ENCODE measurements around the gene ZNF324. TPM values are rescaled to one million over a fixed set of nuclear protein-coding genes. Genes with fewer than 3 reads are reported as not detected.
"Not testable (repeated sequence)": the region's sequence is repeated elsewhere in the genome, so short reads cannot be mapped to it uniquely, and the experiment has no call there.

The ZNF324 gene
- total RNA-seq, 1 donor from 2014 or later: 12.9 TPM

DNA sequence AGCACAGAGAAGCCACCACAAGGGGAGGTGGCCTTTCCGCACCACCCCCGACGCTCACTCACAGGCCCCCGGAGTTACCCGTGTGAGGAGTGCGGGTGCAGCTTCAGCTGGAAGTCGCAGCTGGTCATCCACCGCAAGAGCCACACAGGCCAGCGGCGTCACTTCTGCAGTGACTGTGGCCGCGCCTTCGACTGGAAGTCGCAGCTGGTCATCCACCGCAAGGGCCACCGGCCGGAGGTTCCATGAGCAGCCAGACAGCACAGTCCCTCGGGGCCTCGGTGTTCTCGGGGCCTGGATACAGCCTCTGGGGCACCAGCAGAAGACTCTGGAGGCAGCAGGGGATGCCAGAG lies 13.6 kb downstream of the ZNF324 start:
- no peak for DNase-seq (ENCODE audit: extremely low spot score, unreplicated experiment)
- Mint-ChIP-seq H3K4me3 (ENCODE audit: unreplicated experiment) (no peak overlapping the region), H3K27ac (ENCODE audit: unreplicated experiment) (no peak overlapping the region), H3K4me1 (ENCODE audit: unreplicated experiment) (peaks cover 11% of the 10 kb centered on the region), H3K36me3 (ENCODE audit: unreplicated experiment) (peaks cover 7% of the 10 kb centered on the region), H3K9me3 (ENCODE audit: unreplicated experiment) (no peaks in the 10 kb centered on the region), H3K27me3 (ENCODE audit: unreplicated experiment) (no peaks in the 10 kb centered on the region)
- TF ChIP-seq, protein P1, sequence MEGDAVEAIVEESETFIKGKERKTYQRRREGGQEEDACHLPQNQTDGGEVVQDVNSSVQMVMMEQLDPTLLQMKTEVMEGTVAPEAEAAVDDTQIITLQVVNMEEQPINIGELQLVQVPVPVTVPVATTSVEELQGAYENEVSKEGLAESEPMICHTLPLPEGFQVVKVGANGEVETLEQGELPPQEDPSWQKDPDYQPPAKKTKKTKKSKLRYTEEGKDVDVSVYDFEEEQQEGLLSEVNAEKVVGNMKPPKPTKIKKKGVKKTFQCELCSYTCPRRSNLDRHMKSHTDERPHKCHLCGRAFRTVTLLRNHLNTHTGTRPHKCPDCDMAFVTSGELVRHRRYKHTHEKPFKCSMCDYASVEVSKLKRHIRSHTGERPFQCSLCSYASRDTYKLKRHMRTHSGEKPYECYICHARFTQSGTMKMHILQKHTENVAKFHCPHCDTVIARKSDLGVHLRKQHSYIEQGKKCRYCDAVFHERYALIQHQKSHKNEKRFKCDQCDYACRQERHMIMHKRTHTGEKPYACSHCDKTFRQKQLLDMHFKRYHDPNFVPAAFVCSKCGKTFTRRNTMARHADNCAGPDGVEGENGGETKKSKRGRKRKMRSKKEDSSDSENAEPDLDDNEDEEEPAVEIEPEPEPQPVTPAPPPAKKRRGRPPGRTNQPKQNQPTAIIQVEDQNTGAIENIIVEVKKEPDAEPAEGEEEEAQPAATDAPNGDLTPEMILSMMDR (IDR thresholded peaks at IDR 0.05): no peak

DNA sequence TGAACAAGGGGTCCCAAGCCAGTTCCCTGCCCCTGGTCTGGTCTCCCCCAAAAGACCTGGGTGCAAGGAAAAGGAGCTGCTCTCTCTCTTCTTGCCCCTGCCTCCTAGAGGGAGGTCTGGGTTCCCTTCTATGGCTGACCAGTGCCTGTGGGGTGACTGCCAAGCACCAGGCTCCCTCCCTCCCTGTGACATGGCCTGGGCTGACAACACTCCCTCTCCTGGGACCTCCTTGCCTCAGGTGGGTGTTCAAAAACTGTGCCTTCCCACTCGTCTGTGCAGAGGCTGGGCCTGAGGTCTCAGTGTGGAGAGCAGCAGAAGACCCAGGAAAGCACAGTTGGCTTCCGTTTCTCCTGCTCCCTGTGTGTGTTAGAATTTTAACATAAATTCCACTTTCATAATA lies 14.0 kb downstream of the ZNF324 start:
- Mint-ChIP-seq H3K4me3 (ENCODE audit: unreplicated experiment) (no peak overlapping the region), H3K36me3 (ENCODE audit: unreplicated experiment) (peaks cover 7% of the 10 kb centered on the region), H3K9me3 (ENCODE audit: unreplicated experiment) (no peaks in the 10 kb centered on the region), H3K27ac (ENCODE audit: unreplicated experiment) (no peak overlapping the region), H3K27me3 (ENCODE audit: unreplicated experiment) (no peaks in the 10 kb centered on the region), H3K4me1 (ENCODE audit: unreplicated experiment) (peaks cover 9% of the 10 kb centered on the region)
- DNase-seq (ENCODE audit: extremely low spot score, unreplicated experiment): no peak
- TF ChIP-seq, protein P1 (IDR thresholded peaks at IDR 0.05): no peak

DNA sequence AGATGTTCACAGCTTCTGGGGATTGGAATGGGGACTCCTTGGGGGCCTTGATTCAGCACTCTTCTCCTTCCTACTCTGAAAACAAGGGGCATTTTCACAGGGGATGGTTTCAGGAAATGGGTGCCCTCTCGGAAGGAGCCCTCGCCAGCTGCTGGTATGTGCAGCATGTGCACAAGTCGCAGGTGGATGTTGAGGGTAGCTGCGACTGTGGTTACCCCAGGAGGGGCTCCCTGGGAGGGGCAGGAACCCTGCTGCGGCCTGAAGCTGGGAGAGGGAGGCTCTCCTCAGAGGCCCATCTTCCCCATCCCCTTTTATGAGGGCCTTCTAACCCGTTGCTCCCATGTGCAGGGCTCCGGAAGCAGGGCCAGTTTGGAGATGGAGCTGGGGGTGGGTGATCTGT lies 15.5 kb downstream of the ZNF324 start:
- TF ChIP-seq, protein P1 (IDR thresholded peaks at IDR 0.05): no peak
- Mint-ChIP-seq H3K4me1 (ENCODE audit: unreplicated experiment) (no peaks in the 10 kb centered on the region), H3K27me3 (ENCODE audit: unreplicated experiment) (no peaks in the 10 kb centered on the region), H3K36me3 (ENCODE audit: unreplicated experiment) (peaks cover 7% of the 10 kb centered on the region), H3K9me3 (ENCODE audit: unreplicated experiment) (no peaks in the 10 kb centered on the region), H3K27ac (ENCODE audit: unreplicated experiment) (no peak overlapping the region), H3K4me3 (ENCODE audit: unreplicated experiment) (no peak overlapping the region)
- no peak for DNase-seq (ENCODE audit: extremely low spot score, unreplicated experiment)

DNA sequence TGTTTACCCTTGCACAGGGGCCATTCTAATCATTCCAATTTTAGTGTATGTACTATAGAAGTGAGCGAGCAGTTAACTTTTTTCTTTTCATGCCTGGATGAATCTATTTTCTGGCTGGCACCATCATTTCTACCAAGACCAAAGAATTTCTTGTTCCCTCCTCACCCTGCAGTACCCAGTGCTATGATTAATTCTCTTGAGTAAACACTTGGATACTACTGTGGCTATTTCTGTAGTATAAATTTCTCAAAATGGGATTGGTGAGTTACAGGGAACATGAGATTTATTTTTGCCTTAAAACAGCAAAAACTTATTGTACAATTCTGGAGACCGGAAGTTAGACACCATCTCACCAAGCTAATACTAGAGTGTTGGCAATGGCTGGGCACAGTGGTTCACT lies 16.9 kb downstream of the ZNF324 start:
- Mint-ChIP-seq H3K27ac (ENCODE audit: unreplicated experiment) (no peak overlapping the region), H3K27me3 (ENCODE audit: unreplicated experiment) (no peaks in the 10 kb centered on the region), H3K36me3 (ENCODE audit: unreplicated experiment) (peaks cover 7% of the 10 kb centered on the region), H3K4me3 (ENCODE audit: unreplicated experiment) (no peak overlapping the region), H3K4me1 (ENCODE audit: unreplicated experiment) (no peaks in the 10 kb centered on the region), H3K9me3 (ENCODE audit: unreplicated experiment) (no peaks in the 10 kb centered on the region)
- TF ChIP-seq, protein P1 (IDR thresholded peaks at IDR 0.05): no peak
- DNase-seq (ENCODE audit: extremely low spot score, unreplicated experiment): no peak

DNA sequence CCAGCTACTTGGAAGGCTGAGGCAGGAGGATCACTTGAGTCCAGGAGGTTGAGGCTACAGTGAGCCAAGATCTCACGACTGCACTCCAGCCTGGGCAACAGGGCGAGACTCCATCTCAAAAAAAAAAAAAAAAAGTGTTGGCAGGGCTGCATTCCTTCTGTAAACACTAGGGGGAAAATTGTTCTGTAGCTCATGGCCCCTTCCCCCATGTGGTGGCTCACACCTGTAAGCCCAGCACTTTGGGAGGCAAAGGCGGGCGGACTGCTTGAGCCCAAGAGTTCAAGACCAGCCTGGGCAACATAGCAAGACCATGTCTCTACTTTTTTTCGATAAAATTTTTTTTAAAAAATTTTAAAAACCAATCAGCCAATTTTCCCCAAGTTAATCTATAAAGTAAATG lies 17.5 kb downstream of the ZNF324 start:
- H3K4me1 Mint-ChIP-seq (ENCODE audit: unreplicated experiment); DNase-seq (ENCODE audit: extremely low spot score, unreplicated experiment); H3K27ac Mint-ChIP-seq (ENCODE audit: unreplicated experiment); H3K9me3 Mint-ChIP-seq (ENCODE audit: unreplicated experiment); H3K27me3 Mint-ChIP-seq (ENCODE audit: unreplicated experiment); H3K4me3 Mint-ChIP-seq (ENCODE audit: unreplicated experiment); H3K36me3 Mint-ChIP-seq (ENCODE audit: unreplicated experiment): not testable (repeated sequence)

DNA sequence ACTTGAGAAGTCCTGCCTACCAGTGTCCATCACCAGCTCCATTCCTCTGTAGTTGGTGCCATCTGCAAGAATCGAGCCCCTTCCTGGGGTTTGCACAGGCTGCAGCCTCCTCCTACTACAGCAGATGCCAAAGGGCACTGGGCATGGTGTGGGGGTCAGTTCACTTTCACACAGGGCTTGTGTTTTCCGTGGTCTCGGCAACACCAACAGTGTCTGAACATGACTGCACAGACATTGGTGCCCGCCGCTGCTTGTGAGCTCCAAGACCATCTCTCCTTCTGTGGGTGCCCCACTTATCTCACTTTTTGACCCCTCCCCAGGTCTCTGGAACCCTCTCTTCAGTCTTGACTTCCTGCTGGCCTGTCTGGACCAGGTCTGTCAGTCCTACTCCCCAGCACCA lies 24.5 kb downstream of the ZNF324 start:
- Mint-ChIP-seq H3K27me3 (ENCODE audit: unreplicated experiment) (no peaks in the 10 kb centered on the region), H3K36me3 (ENCODE audit: unreplicated experiment) (no peaks in the 10 kb centered on the region), H3K27ac (ENCODE audit: unreplicated experiment) (no peak overlapping the region), H3K4me1 (ENCODE audit: unreplicated experiment) (no peaks in the 10 kb centered on the region), H3K9me3 (ENCODE audit: unreplicated experiment) (no peaks in the 10 kb centered on the region), H3K4me3 (ENCODE audit: unreplicated experiment) (no peak overlapping the region)
- TF ChIP-seq, protein P1 (IDR thresholded peaks at IDR 0.05): no peak
- DNase-seq (ENCODE audit: extremely low spot score, unreplicated experiment): no peak
